Keratinocyte (primary cell): ENCODE measurements around the gene FKBP1B. TPM values are rescaled to one million over a fixed set of nuclear protein-coding genes. Genes with fewer than 3 reads are reported as not detected.

Source experiments
- DNase-seq: peaks from one replicate; pipeline ENCODE4 v3.0.0-alpha.2; 2011; ENCODE audit warnings: low read depth, missing footprints, low spot score
- FAIRE-seq: peaks from 2 replicates; lab custom pipeline; 2011; peaks lifted over from hg19 to GRCh38; lab: Jason Lieb, UNC
- H2AFZ ChIP-seq: 2 replicates; pipeline ENCODE4 v1.6.0; 2012; ENCODE audit warnings: low read length, control low read depth, inconsistent platforms; ENCODE audit not compliant: control insufficient read depth
- H3K27ac ChIP-seq: 2 replicates; pipeline ENCODE4 v1.5.1; 2011; ENCODE audit warnings: low read length; ENCODE audit not compliant: control insufficient read depth, insufficient read depth
- H3K27me3 ChIP-seq: 3 replicates; pipeline ENCODE4 v1.6.0; 2011; ENCODE audit warnings: low read length; ENCODE audit not compliant: control insufficient read depth, insufficient read depth; ENCODE audit errors: extremely low read depth
- H3K36me3 ChIP-seq, 2 experiments: 2 replicates in 1 of 2; 3 replicates in 1 of 2; pipeline ENCODE4 v1.5.1; 2011; ENCODE audit warnings: low read length in 2 of 2, mild to moderate bottlenecking in 1 of 2; ENCODE audit not compliant: control insufficient read depth in 2 of 2, insufficient read depth in 2 of 2; ENCODE audit errors: extremely low read depth in 1 of 2
- H3K4me1 ChIP-seq: 3 replicates; pipeline ENCODE4 v1.5.1; 2011; ENCODE audit warnings: low read length; ENCODE audit not compliant: control insufficient read depth, insufficient read depth; ENCODE audit errors: extremely low read depth
- H3K4me2 ChIP-seq: 3 replicates; pipeline ENCODE4 v1.6.0; 2011; ENCODE audit warnings: low read depth, low read length; ENCODE audit not compliant: control insufficient read depth, insufficient read depth; ENCODE audit errors: extremely low read depth
- H3K4me3 ChIP-seq, 3 experiments: fragments of 200-600 bp in 1 of 3; sonication (generic) in 1 of 3; 2 replicates in 2 of 3; 3 replicates in 1 of 3; pipeline ENCODE4 v1.5.1; 2011 to 2016; ENCODE audit warnings: low read length in 3 of 3, mild to moderate bottlenecking in 3 of 3, control low read depth in 2 of 3, inconsistent platforms in 1 of 3, low read depth in 1 of 3, mixed read lengths in 1 of 3, mixed run types in 1 of 3, moderate library complexity in 1 of 3; ENCODE audit not compliant: control insufficient read depth in 2 of 3, insufficient read depth in 2 of 3; ENCODE audit errors: extremely low read depth in 1 of 3
- H3K79me2 ChIP-seq: 2 replicates; pipeline ENCODE4 v1.6.0; 2012; ENCODE audit warnings: low read length; ENCODE audit not compliant: control insufficient read depth, insufficient read depth
- H3K9ac ChIP-seq: 3 replicates; pipeline ENCODE4 v1.6.0; 2011; ENCODE audit warnings: low read length; ENCODE audit not compliant: control insufficient read depth, insufficient read depth; ENCODE audit errors: extremely low read depth
- H3K9me1 ChIP-seq: 3 replicates; pipeline ENCODE4 v1.6.0; 2011; ENCODE audit warnings: low read length; ENCODE audit not compliant: control insufficient read depth, insufficient read depth; ENCODE audit errors: extremely low read depth
- H3K9me3 ChIP-seq: 2 replicates; pipeline ENCODE4 v1.5.1; 2012; ENCODE audit warnings: low read depth, low read length; ENCODE audit not compliant: control insufficient read depth
- H4K20me1 ChIP-seq: 3 replicates; pipeline ENCODE4 v1.6.0; 2011; ENCODE audit warnings: low read length; ENCODE audit not compliant: control insufficient read depth, insufficient read depth; ENCODE audit errors: extremely low read depth
- CTCF ChIP-seq, 3 experiments: IDR thresholded peaks in 1 of 3; conservative IDR thresholded peaks in 1 of 3; optimal IDR thresholded peaks in 1 of 3; 2 replicates in 2 of 3; 3 replicates in 1 of 3; pipeline versions ENCODE3 to v1.5.1; 2011; ENCODE audit warnings: low read length in 3 of 3, mild to moderate bottlenecking in 3 of 3, moderate library complexity in 2 of 3, control low read depth in 1 of 3, inconsistent platforms in 1 of 3; ENCODE audit not compliant: insufficient read depth in 2 of 3; ENCODE audit errors: extremely low read depth in 1 of 3
- EZH2 ChIP-seq: IDR thresholded peaks from one replicate; pipeline ENCODE4 v1.6.1; 2012; ENCODE audit warnings: inconsistent platforms, mild to moderate bottlenecking, low read length, moderate library complexity
- dilution Hi-C: fragments of 300-500 bp; cut with MboI; formaldehyde crosslinking; loops from one replicate; pipeline ENCODE4 v1.7.0; 2020; ENCODE audit warnings: low sequenced_read_pairs; ENCODE audit not compliant: extremely low pct_ligation_motif_present
- polyA plus RNA-seq, 5 experiments: library from polyadenylated mRNA; depleted of rRNA in 3 of 5; stranded (reverse) in 3 of 5; stranded (forward) in 1 of 5; unstranded in 1 of 5; fragments of >200 nt; gene quantifications; 1 replicate in 1 of 5; 2 replicates in 3 of 5; 3 replicates in 1 of 5; pipeline versions ENCODE4 v1.2.1 to v1.2.3, GENCODE V29; 2011 to 2012; ENCODE audit warnings: missing spikeins in 2 of 5, low read depth in 1 of 5, low replicate concordance in 1 of 5

FKBP1B gene
- polyA plus RNA-seq, 1 donor (not counting 4 experiments of a cell fraction or from before 2014, with no cell fraction given), result 24.5 TPM

GRCh38 chr2:24045511-24046508, 3.7 kb upstream of the FKBP1B start:
- FAIRE-seq, result no peak
- peaks cover 10% of the 10 kb centered on the region for H3K4me1 ChIP-seq
- no peak overlapping the region for H3K9ac ChIP-seq

GRCh38 chr2:24046599-24046929, 3.0 kb upstream of the FKBP1B start:
- peak overlapping the region; percentile 19 for H3K27ac ChIP-seq
- no peak for TF ChIP-seq CTCF (optimal IDR thresholded peaks at IDR 0.05 in 1 of 3, IDR thresholded peaks at IDR 0.05 in 1 of 3, conservative IDR thresholded peaks at IDR 0.05 in 1 of 3; ENCODE audit: extremely low read depth in 1 of 3, insufficient read depth in 2 of 3, low read length in 3 of 3)
- no peak for TF ChIP-seq EZH2

More at GRCh38 chr2:24045511-24046508, 3.7 kb upstream of the FKBP1B start:
- H3K4me3 ChIP-seq, result peak overlapping the region in 2 of 3 experiments; percentile 87 to 90
- H4K20me1 ChIP-seq, result no peaks in the 10 kb centered on the region
- dilution Hi-C loops, result no loop called here
- no peak for DNase-seq
- H3K9me1 ChIP-seq, result no peaks in the 10 kb centered on the region
- H3K4me2 ChIP-seq, result peak overlapping the region; percentile 71
- no peaks in the 10 kb centered on the region for H3K9me3 ChIP-seq
- H3K36me3 ChIP-seq, result no peaks in the 10 kb centered on the region
- no peak for TF ChIP-seq CTCF (optimal IDR thresholded peaks at IDR 0.05 in 1 of 3, IDR thresholded peaks at IDR 0.05 in 1 of 3, conservative IDR thresholded peaks at IDR 0.05 in 1 of 3; ENCODE audit: extremely low read depth in 1 of 3, insufficient read depth in 2 of 3, low read length in 3 of 3)
- no peak for TF ChIP-seq EZH2
- peaks cover 10% of the 10 kb centered on the region for H3K79me2 ChIP-seq
- H2AFZ ChIP-seq, result no peak overlapping the region
- no peak overlapping the region for H3K27ac ChIP-seq
- H3K27me3 ChIP-seq, result no peaks in the 10 kb centered on the region

More at GRCh38 chr2:24046599-24046929, 3.0 kb upstream of the FKBP1B start:
- FAIRE-seq (no peak), DNase-seq (no peak)
- H3K79me2 ChIP-seq, result peaks cover 10% of the 10 kb centered on the region
- no peaks in the 10 kb centered on the region for H3K9me3 ChIP-seq
- H2AFZ ChIP-seq, result peak overlapping the region; percentile 92
- peak overlapping the region; percentile 71 for H3K4me2 ChIP-seq
- H3K4me1 ChIP-seq, result peaks cover 10% of the 10 kb centered on the region
- H3K4me3 ChIP-seq, result peak overlapping the region; percentile 87 to 90 (median 89)
- no peaks in the 10 kb centered on the region for H3K27me3 ChIP-seq
- no peaks in the 10 kb centered on the region for H3K9me1 ChIP-seq
- H3K9ac ChIP-seq, result peak overlapping the region; percentile 74
- no peaks in the 10 kb centered on the region for H4K20me1 ChIP-seq
- no peaks in the 10 kb centered on the region for H3K36me3 ChIP-seq
- dilution Hi-C loops, result no loop called here
